Panc1 (cell line): ENCODE measurements around the gene QRICH1.

ENCODE experiments used
- CTCF ChIP-seq: fragments of 450-650 bp; IDR thresholded peaks from 2 replicates; pipeline ENCODE4 v1.5.1; 2017; ENCODE audit warnings: mild to moderate bottlenecking
- POLR2AphosphoS5 ChIP-seq: IDR thresholded peaks from 2 replicates; pipeline ENCODE4 v1.6.1; 2012; ENCODE audit warnings: mild to moderate bottlenecking, low read depth, low read length, moderate library complexity
- SIN3A ChIP-seq: IDR thresholded peaks from 2 replicates; pipeline ENCODE4 v1.6.1; 2012; ENCODE audit warnings: low read depth, mild to moderate bottlenecking, low read length, moderate library complexity, borderline replicate concordance; ENCODE audit not compliant: insufficient read depth

- no peak for TF ChIP-seq CTCF
- TF ChIP-seq POLR2AphosphoS5, result peak; percentile 66
- TF ChIP-seq SIN3A, result no peak
Measured at GRCh38 chr3:49018707-49019006, 75.2 kb downstream of the QRICH1 start.
